Stimulated activated naive CD4-positive, alpha-beta T cell treated with Interleukin-2 at 50 U/mL for 16 hours (primary cell): ENCODE measurements around the gene UBE2N.

Source experiments
- DNase-seq: peaks from one replicate; lab custom pipeline; 2025; lab: John Stamatoyannopoulos, UW

UBE2N gene

DNA sequence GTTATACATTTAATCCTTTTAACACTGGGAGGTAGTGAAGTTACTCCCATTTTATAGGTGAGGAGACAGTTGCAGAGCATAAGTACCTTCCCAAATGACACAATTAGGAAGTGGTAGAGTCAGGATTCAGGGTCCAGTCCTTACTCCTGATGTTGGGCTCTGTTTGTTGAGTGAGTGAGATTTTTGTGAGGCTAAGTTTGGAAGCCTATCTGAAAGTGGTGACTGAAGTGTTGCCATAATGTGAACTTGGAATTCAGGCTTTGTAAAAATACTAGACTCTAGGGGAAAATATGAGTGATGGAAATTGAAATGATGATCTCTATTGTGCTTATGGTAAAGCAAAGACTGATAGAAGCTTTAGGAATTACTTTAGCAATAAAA is 61.8 kb downstream of the UBE2N start:
- no peak for DNase-seq

GRCh38 chr12:93379326-93379980 is 62.3 kb downstream of the UBE2N start:
- no peak for DNase-seq

GRCh38 chr12:93378998-93379325 is 62.8 kb downstream of the UBE2N start:
- DNase-seq: no peak

- DNase-seq: peak; percentile 59
Measured at GRCh38 chr12:93378196-93378997, 63.4 kb downstream of the UBE2N start.

DNA sequence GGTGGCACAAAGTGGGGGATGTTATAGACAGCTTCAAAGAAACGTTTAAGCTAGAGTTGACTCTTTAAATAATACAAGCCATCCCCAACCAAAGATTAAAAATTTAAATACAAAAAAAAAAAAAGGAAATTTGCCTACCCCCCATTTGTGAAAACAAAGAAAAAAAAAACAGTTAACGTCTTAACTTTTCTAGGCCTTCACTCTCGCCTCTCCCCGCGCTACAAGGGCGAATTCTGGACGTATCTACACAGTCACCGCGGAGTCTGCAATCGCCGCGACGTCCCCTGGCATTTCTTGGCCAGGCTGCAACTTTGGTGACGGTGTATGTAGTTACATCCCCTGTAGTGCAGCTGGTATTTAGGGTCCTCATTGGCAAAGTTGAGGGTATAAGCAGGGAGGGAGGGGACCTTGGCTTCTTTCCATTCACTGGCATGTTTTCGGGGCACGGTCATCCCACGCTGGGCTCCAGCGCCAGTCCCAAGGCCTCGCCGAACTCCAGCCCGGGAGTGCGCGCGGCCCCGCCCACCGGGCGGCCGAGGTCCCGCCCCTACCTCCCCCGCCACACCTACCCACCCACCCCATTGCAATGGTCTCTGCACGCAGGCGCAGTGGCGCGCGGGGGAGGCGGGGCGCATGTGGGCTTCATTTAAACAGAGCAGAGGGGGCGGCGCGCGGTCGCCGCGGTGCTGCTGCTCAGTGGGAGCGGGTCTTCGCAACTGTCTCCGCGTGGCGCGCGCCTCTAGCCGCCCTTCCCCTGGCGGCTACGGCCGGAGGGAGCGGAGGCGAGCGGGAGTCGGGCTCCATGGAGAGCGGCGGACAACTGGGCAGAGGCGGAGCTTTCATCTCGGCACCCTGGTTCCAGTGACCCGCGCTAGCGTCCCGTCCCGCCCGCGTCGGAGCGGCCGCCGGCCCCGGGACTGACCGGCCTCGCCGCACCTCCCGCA is 64.2 kb downstream of the UBE2N start, which contains the start of gene NUDT4:
Gene NUDT4 (plus strand): TSS at position 674 of the 944 bp plus-strand sequence. CDS start 398 bp downstream, outside the sequence.
- DNase-seq: peak; percentile 95

GRCh38 chr12:93376436-93377251 is 65.1 kb downstream of the UBE2N start:
- no peak for DNase-seq

- DNase-seq: no peak
Measured at GRCh38 chr12:93375906-93376305, 65.8 kb downstream of the UBE2N start.

GRCh38 chr12:93373961-93374656 is 67.6 kb downstream of the UBE2N start:
- no peak for DNase-seq

- no peak for DNase-seq
Measured at GRCh38 chr12:93370947-93371346, 70.8 kb downstream of the UBE2N start.

- no peak for DNase-seq
Measured at GRCh38 chr12:93369505-93369904, 72.2 kb downstream of the UBE2N start.

GRCh38 chr12:93368766-93369165 is 73.0 kb downstream of the UBE2N start:
- no peak for DNase-seq

GRCh38 chr12:93366422-93366821 is 75.3 kb downstream of the UBE2N start:
- no peak for DNase-seq

DNA sequence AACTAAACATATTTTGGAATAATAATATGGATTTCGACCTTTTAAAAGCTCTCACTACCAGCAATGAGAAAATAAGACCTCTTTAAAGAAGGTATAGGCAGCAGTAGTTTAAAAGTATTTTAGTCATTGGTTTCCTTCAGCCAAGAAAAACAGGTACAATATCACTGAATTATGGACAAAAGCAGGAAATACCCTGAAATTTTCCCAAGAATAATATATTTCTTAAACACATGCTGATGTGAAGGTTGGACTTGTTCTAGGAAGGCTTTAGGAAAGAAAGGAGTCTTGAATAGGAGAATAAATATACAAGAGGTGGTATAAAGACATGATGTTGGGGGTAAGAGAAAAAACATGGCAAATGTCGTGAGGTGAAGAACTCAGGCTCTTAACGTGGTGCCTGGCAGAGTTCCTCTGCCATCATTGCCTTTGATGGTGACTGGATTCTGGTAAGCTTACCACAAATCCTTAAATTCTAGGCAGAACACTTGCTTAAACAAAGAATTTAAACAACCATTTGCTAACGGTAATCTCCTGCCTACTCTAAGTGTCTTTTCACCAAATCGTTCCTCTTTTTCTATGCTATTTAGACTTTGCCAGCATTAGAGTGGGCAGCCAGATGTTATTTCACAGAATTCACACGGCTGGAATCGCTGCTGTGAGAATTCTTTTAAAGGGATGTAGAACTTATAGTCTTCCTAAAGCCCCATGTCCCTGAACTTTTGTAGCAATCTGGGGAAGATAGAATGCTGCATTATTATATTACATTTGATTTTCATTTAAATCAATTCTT is 75.9 kb downstream of the UBE2N start:
- DNase-seq: no peak

DNA sequence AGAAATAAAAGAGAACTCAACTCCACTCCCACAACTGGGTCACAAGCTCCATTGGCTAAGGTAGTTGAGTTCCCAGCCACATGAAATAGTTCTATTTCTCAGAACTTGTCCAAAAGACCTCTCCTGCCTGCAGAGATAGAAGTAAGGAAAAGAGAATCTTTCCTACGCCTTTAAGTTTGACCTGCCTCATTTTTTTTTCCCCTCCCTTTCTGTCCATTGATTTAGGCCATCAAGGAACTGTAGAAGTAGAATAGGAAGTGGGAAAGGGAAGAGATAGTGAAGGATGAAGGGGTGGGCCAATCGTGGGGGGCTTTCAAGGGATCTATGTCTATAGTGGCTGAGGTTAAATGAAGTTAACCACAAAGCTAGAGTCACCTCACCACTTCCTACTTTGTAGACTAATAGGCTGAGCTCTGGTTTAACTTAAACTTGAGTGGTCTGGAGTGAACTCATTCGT is 77.9 kb downstream of the UBE2N start:
- no peak for DNase-seq

DNA sequence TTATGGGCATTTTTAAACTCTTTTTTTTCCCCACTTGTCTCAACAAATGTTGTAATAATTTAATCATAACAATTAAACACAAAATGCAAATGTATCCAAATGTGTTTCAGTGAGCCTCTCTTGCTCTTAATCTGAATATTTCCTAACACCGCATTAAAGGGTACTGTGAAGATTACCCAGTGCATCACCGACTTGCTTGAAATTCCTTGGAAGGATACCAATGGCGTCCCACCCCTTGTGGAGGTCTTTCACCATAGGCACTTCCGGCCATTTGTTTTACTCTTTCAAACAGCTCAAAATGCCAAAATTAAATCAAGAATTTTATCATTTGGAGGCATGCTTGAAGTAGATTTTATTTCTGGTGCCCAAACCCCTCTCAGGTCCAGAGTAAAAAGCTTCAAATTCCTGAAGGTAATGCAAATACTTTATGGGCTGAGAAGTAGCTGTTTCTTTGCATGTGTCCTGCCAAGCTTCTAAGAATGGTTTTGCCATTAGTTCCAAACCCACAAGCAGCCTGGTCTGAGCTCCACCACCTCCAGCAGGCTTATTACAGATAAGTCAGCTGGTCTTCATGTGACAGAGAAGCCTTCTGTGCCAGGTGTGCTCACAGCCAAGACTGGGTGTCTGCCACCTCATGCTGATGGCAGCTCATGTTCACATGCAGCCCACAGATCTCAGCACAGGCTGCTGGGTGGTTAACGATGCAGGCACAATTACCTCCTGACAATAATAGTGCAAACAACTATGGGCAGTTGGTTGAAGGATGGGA is 80.4 kb downstream of the UBE2N start:
- no peak for DNase-seq

GRCh38 chr12:93360688-93361087 is 81.1 kb downstream of the UBE2N start:
- DNase-seq: no peak

- no peak for DNase-seq
Measured at GRCh38 chr12:93358821-93359220, 82.9 kb downstream of the UBE2N start.

- DNase-seq: no peak
Measured at GRCh38 chr12:93358058-93358457, 83.7 kb downstream of the UBE2N start.

DNA sequence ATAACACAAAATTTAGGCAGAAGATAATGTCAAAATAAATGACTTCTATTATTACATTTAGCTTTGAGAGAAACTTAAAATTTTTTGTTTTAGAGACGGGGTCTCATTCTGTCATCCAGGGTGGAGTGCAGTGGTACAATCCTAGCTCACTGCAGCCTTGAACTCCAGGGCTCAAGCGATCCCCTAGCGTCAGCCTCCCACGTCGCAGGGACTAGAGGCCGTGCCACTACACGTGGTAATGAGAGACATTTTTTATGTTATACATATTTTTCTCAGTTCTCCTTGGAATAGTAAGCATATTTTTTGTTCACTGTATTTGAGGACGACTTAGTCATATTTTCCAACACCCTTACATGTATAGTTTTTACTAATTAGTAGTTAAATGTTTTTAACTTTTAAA is 85.5 kb downstream of the UBE2N start:
- no peak for DNase-seq
